GM06990 (cell line): ENCODE results near the gene HMX2.

Experiments used
- DNase-seq: peaks from one replicate; pipeline ENCODE4 v3.0.0-alpha.2; 2011; ENCODE audit not compliant: insufficient read length; ENCODE audit errors: extremely low read depth
- H3K27me3 ChIP-seq: replicated peaks from 2 replicates; pipeline ENCODE4 v1.6.0; 2011; ENCODE audit warnings: low read length; ENCODE audit not compliant: control insufficient read depth, insufficient read depth
- H3K36me3 ChIP-seq: 2 replicates; pipeline ENCODE4 v1.5.1; 2011; ENCODE audit warnings: low read length; ENCODE audit not compliant: control insufficient read depth, insufficient read depth
- H3K4me3 ChIP-seq: replicated peaks from 2 replicates; pipeline ENCODE4 v1.5.1; 2011; ENCODE audit warnings: low read depth, mild to moderate bottlenecking, control low read depth, low read length
- CTCF ChIP-seq: IDR thresholded peaks from 2 replicates; pipeline ENCODE4 v1.5.1; 2011; ENCODE audit warnings: low read length, control low read depth, mild to moderate bottlenecking, inconsistent platforms; ENCODE audit not compliant: insufficient read depth, poor library complexity, severe bottlenecking

The HMX2 gene

GRCh38 chr10:123143825-123144168 is 4.1 kb upstream of the HMX2 start:
- DNase-seq = no peak
- no peak overlapping the region for H3K4me3 ChIP-seq
- H3K27me3 ChIP-seq = no peaks in the 10 kb centered on the region; the same call in none of the 2 replicates
- no peak for TF ChIP-seq CTCF
- no peaks in the 10 kb centered on the region for H3K36me3 ChIP-seq

GRCh38 chr10:123144697-123145541 is 3.0 kb upstream of the HMX2 start:
- H3K36me3 ChIP-seq = no peaks in the 10 kb centered on the region
- H3K4me3 ChIP-seq = no peak overlapping the region
- DNase-seq = no peak
- peak; percentile 17 for TF ChIP-seq CTCF
- H3K27me3 ChIP-seq = no peaks in the 10 kb centered on the region; the same call in 1 of the 2 replicates

GRCh38 chr10:123145542-123146012 is 2.4 kb upstream of the HMX2 start:
- no peaks in the 10 kb centered on the region; the same call in 1 of the 2 replicates for H3K27me3 ChIP-seq
- no peak for DNase-seq

GRCh38 chr10:123146013-123146893 is 1.7 kb upstream of the HMX2 start:
- no peak for DNase-seq
- Histone ChIP-seq H3K36me3 (no peaks in the 10 kb centered on the region), H3K27me3 (no peaks in the 10 kb centered on the region; the same call in 1 of the 2 replicates), H3K4me3 (no peak overlapping the region)
- no peak for TF ChIP-seq CTCF

More at GRCh38 chr10:123145542-123146012, 2.4 kb upstream of the HMX2 start:
- Histone ChIP-seq H3K36me3 (no peaks in the 10 kb centered on the region), H3K4me3 (no peak overlapping the region)
- no peak for TF ChIP-seq CTCF

GRCh38 chr10:123146894-123147634 is 872 bp upstream of the HMX2 start:
- no peak for DNase-seq
- Histone ChIP-seq H3K36me3 (no peaks in the 10 kb centered on the region), H3K27me3 (no peaks in the 10 kb centered on the region; the same call in 1 of the 2 replicates), H3K4me3 (peak overlapping the region; percentile 75)
- TF ChIP-seq CTCF = no peak
